Upper lobe of left lung (tissue), 4 donors: ENCODE results near the gene GASK1A.

Experiments
- CTCF ChIP-seq, 6 experiments: fragments of 450-650 bp in 4 of 6; fragments of 200-600 bp in 2 of 6; sonication (generic) in 2 of 6; IDR thresholded peaks; one replicate each; pipeline ENCODE4 v1.5.1; 2016 to 2019; ENCODE audit warnings: antibody characterized with exemption in 6 of 6
- EP300 ChIP-seq, 4 donors: sonication (generic); formaldehyde crosslinking; IDR thresholded peaks; one replicate each; pipeline ENCODE4 v1.5.1; 2017; ENCODE audit warnings: antibody characterized with exemption in 4 of 4, control low read depth in 2 of 4

DNA sequence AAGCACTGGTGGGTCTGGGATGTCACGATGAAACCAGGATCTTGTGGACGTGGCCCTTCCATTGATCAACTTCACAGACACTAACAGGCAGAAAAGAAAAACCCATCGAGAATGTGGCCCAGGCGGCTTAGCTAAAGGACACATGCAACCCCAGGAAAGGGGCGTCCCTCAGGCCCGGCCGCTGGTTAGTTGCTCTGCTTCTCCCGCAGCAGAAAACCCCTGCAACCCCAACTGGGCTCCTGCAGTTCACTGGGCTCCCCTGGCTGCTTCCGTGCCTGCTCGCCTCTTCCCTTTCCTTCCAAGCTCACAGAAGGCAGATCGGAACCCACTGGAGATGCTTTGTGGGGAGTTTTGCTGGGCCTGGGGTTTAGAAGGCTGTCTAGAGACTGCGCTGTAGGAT, 1.1 kb downstream of the GASK1A start:
- TF ChIP-seq CTCF (IDR thresholded peaks at IDR 0.05) (no peak), EP300 (IDR thresholded peaks at IDR 0.05) (no peak)
